Astrocyte of the hippocampus (primary cell): ENCODE results near the gene FAM53A.

Experiments
- DNase-seq: peaks from one replicate; pipeline ENCODE4 v3.0.0; 2011; ENCODE audit warnings: low read depth, low spot score

FAM53A gene

GRCh38 chr4:1593881-1594345, 90.2 kb downstream of the FAM53A start:
- no peak for DNase-seq

- DNase-seq = no peak
These were observed 90.7 kb downstream of the FAM53A start for GRCh38 chr4:1593458-1593857.

GRCh38 chr4:1592709-1593417, 91.2 kb downstream of the FAM53A start:
- no peak for DNase-seq

GRCh38 chr4:1592068-1592708, 91.9 kb downstream of the FAM53A start:
- no peak for DNase-seq

- DNase-seq = no peak
These were observed 93.0 kb downstream of the FAM53A start for GRCh38 chr4:1591107-1591506.

- DNase-seq = peak; percentile 54
These were observed 93.9 kb downstream of the FAM53A start for GRCh38 chr4:1590244-1590643.
